CD4-positive, CD25-positive, alpha-beta regulatory T cell (primary cell): ENCODE measurements around the gene TPX2. TPM values are rescaled to one million over a fixed set of nuclear protein-coding genes. Genes with fewer than 3 reads are reported as not detected.

Experiments
- ATAC-seq, 2 donors: fragments of 150-1000 bp; cut with Tn5 transposase; one replicate each; pipeline ENCODE4 v1.10.0; 2021; ENCODE audit warnings: low read depth in 2 of 2, moderate number of reproducible peaks in 2 of 2, moderate library complexity in 1 of 2
- DNase-seq, 3 donors: peaks; one replicate each; pipeline versions ENCODE4 v3.0.0 to v3.0.0-alpha.2; 2012 to 2022; ENCODE audit warnings: mixed read lengths in 1 of 3
- H3K27ac ChIP-seq: one replicate; pipeline ENCODE4 v1.7.0; 2013; ENCODE audit warnings: mild to moderate bottlenecking, low read length; ENCODE audit not compliant: insufficient read depth, poor library complexity, severe bottlenecking
- H3K27me3 ChIP-seq: one replicate; pipeline ENCODE4 v1.7.0; 2013; ENCODE audit warnings: low read length; ENCODE audit not compliant: control insufficient read depth, insufficient read depth
- H3K36me3 ChIP-seq: one replicate; pipeline ENCODE4 v1.7.0; 2013; ENCODE audit warnings: mild to moderate bottlenecking, low read length, moderate library complexity; ENCODE audit not compliant: control insufficient read depth, insufficient read depth
- H3K4me1 ChIP-seq: 2 replicates; pipeline ENCODE4 v1.7.0; 2013; ENCODE audit warnings: mild to moderate bottlenecking, low read length; ENCODE audit not compliant: insufficient read depth, control insufficient read depth, poor library complexity, severe bottlenecking
- H3K4me3 ChIP-seq: one replicate; pipeline ENCODE4 v1.7.0; 2013; ENCODE audit warnings: low read depth, mild to moderate bottlenecking, low read length, moderate library complexity
- H3K9me3 ChIP-seq, 2 experiments: 1 replicate in 1 of 2; 2 replicates in 1 of 2; pipeline ENCODE4 v1.7.0; 2013; ENCODE audit warnings: low read length in 2 of 2, mild to moderate bottlenecking in 1 of 2, moderate library complexity in 1 of 2; ENCODE audit not compliant: control insufficient read depth in 2 of 2
- H3K27ac Mint-ChIP-seq, 3 donors: one replicate each; pipeline ENCODE4 v1.8.0; 2020 to 2022; ENCODE audit warnings: mild to moderate bottlenecking in 3 of 3, mixed read lengths in 3 of 3, moderate library complexity in 2 of 3
- H3K27me3 Mint-ChIP-seq: one replicate; pipeline ENCODE4 v1.8.0; 2022; ENCODE audit warnings: mild to moderate bottlenecking, mixed read lengths
- H3K36me3 Mint-ChIP-seq: one replicate; pipeline ENCODE4 v1.8.0; 2020; ENCODE audit warnings: mixed read lengths
- H3K4me1 Mint-ChIP-seq, 4 donors: one replicate each; pipeline ENCODE4 v1.8.0; 2020 to 2022; ENCODE audit warnings: mixed read lengths in 4 of 4, mild to moderate bottlenecking in 1 of 4
- H3K4me3 Mint-ChIP-seq, 4 donors: one replicate each; pipeline ENCODE4 v1.8.0; 2020 to 2022; ENCODE audit warnings: mild to moderate bottlenecking in 4 of 4, mixed read lengths in 4 of 4, moderate library complexity in 3 of 4
- H3K9me3 Mint-ChIP-seq, 7 donors: one replicate each; pipeline ENCODE4 v1.8.0; 2020 to 2022; ENCODE audit warnings: mixed read lengths in 7 of 7, mild to moderate bottlenecking in 3 of 7, moderate library complexity in 2 of 7
- polyA plus RNA-seq, 4 donors: library from polyadenylated mRNA; unstranded; fragments of 300-500 nt; fragmentation: Illumina TruSeq; gene quantifications; one replicate each; pipeline ENCODE4 v1.2.3, GENCODE V29; 2021
- total RNA-seq: library from RNA; stranded (reverse); gene quantifications from one replicate; pipeline ENCODE4 v1.2.3, GENCODE V29; 2022

The TPX2 gene
- total and polyA plus RNA-seq, 5 donors from 2014 or later = 3.1 to 6.3 (median 4.0) TPM

DNA sequence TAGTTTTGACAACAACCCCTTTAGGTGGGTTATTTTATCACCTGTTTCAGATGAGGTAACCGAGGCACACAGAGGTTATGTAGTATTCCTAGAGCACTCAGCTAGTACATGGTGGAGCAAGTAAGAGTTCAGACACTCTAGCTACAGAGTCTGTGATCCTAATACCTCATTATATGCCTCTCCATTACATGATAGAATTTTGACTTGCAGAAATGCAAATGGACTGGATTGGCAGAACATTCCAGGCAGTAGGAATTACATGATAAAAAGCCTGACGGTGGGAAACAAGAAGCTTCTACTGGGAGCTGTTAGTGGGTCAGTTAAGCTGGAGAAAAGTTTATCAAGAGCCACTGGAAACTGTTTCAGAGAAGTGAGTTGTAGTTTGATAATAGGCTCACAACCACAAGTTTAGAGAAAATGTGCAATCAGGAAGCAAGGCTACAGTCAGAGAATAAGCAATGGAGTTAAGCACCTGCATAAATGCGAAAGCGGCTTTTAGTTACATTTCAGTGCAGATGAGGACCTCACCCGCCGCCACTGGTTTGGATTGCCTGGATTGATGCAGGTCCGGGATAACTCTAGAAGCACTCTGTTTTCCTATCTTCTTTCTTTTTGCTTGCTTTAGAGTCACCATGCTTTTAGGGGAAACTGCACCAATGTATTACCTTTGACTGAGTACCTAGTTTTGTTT, 45.4 kb downstream of the TPX2 start:
- H3K9me3 ChIP-seq = no peaks in the 10 kb centered on the region
- H3K4me1 ChIP-seq = no peaks in the 10 kb centered on the region
- peaks cover 3% of the 10 kb centered on the region for H3K36me3 Mint-ChIP-seq
- no peaks in the 10 kb centered on the region for H3K9me3 Mint-ChIP-seq
- no peak overlapping the region for H3K4me3 ChIP-seq
- no peak overlapping the region for H3K27ac Mint-ChIP-seq
- ATAC-seq (no peak), DNase-seq (no peak)
- H3K4me3 Mint-ChIP-seq = no peak overlapping the region
- no peaks in the 10 kb centered on the region for H3K4me1 Mint-ChIP-seq
- H3K27me3 Mint-ChIP-seq = no peaks in the 10 kb centered on the region
- H3K27me3 ChIP-seq = no peaks in the 10 kb centered on the region
- H3K36me3 ChIP-seq = no peaks in the 10 kb centered on the region
- no peak overlapping the region for H3K27ac ChIP-seq

DNA sequence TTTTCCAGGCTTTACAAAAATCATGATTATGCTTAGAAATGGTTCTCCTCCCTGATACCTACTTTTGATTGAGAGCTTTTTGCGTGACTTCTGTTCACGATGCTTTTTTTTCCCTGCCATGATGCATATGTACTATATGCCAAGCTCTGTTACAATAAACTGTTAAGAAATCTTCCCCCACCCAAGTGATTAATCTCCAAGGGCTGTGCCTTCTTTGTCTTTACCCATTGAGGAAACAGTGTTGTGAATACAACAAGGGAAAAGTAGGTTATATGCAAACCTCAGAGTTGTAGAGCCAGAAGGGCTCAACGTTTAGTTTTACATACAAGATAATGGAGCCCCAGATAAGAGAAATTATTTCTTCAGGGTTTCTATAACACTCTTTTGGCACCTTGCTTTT, 46.0 kb downstream of the TPX2 start:
- no peak overlapping the region for H3K4me3 Mint-ChIP-seq
- DNase-seq = no peak
- Histone ChIP-seq H3K36me3 (no peaks in the 10 kb centered on the region), H3K27ac (no peak overlapping the region), H3K9me3 (no peaks in the 10 kb centered on the region), H3K4me3 (no peak overlapping the region), H3K27me3 (no peaks in the 10 kb centered on the region), H3K4me1 (no peaks in the 10 kb centered on the region)
- no peaks in the 10 kb centered on the region for H3K36me3 Mint-ChIP-seq
- no peaks in the 10 kb centered on the region for H3K4me1 Mint-ChIP-seq
- H3K27me3 Mint-ChIP-seq = no peaks in the 10 kb centered on the region
- no peak for ATAC-seq
- no peaks in the 10 kb centered on the region for H3K9me3 Mint-ChIP-seq
- H3K27ac Mint-ChIP-seq = no peak overlapping the region

DNA sequence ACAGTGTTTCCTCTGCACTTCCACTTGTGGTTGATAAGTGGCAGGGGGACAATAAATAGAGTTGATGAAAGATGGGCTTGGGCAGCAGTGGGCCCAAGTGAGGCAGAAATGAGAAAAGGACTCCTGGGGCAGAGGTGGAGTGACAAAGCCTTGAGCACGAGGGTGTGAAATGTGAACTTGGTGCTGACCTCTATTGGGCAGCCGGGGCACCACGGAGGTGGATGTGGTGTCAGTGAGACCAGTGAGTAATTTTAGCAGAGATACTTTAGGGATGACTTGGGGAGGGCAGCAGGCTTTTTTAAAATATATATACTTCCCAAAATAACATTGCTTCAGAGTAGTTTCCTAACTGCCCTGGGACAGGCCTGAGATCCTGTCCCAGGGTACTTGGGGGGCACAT, 49.5 kb downstream of the TPX2 start:
- Histone ChIP-seq H3K27me3 (no peaks in the 10 kb centered on the region), H3K4me1 (no peaks in the 10 kb centered on the region), H3K9me3 (no peaks in the 10 kb centered on the region), H3K27ac (no peak overlapping the region), H3K36me3 (no peaks in the 10 kb centered on the region), H3K4me3 (no peak overlapping the region)
- Mint-ChIP-seq H3K9me3 (no peaks in the 10 kb centered on the region), H3K4me1 (no peaks in the 10 kb centered on the region), H3K4me3 (no peak overlapping the region), H3K27ac (peak overlapping the region in 1 of 3 donors; percentile 18), H3K27me3 (no peaks in the 10 kb centered on the region), H3K36me3 (no peaks in the 10 kb centered on the region)
- no peak for DNase-seq
- no peak for ATAC-seq

DNA sequence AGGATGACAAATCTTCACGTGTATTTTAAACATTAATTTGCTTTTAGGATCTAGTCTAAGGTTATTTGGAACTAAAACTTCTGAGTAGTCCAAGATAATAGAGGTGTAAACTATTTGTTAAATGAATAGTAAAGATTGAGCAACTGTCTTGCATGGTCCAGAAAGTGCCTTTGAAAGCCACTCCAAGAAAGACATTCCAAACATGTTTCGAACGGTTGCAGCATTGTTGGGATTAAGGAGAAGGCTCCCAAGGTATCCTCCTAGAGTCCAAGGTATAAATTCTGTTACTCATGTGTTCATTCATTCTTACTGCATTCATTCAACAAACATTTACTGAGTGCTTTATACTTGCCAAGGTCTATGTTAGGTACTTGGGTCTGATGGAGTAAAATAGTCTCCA, 51.3 kb downstream of the TPX2 start:
- Mint-ChIP-seq H3K4me3 (no peak overlapping the region), H3K9me3 (no peaks in the 10 kb centered on the region), H3K27me3 (no peaks in the 10 kb centered on the region), H3K36me3 (no peaks in the 10 kb centered on the region), H3K27ac (no peak overlapping the region), H3K4me1 (no peaks in the 10 kb centered on the region)
- Histone ChIP-seq H3K9me3 (no peaks in the 10 kb centered on the region), H3K27me3 (no peaks in the 10 kb centered on the region), H3K27ac (no peak overlapping the region), H3K4me1 (no peaks in the 10 kb centered on the region), H3K4me3 (no peak overlapping the region), H3K36me3 (no peaks in the 10 kb centered on the region)
- no peak for ATAC-seq
- DNase-seq = no peak

DNA sequence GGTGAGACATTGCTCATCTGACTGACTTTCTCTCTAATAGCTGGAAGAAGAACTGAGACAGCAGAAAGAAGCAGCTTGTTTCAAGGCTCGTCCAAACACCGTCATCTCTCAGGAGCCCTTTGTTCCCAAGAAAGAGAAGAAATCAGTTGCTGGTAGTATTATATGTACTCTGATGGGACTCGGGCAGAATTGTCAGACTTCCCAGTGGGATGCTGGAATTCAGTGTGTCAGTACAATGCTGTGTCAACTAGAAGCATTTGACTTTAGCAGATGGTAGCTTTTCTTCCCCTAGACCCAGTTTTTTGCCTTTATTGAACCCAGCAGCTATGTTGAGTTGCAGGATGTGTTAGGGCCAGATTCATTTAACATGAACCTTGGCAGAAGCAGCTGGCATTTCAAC, 58.3 kb downstream of the TPX2 start:
- peak overlapping the region in 1 of 3 donors; percentile 77 for H3K27ac Mint-ChIP-seq
- Histone ChIP-seq H3K27me3 (no peaks in the 10 kb centered on the region), H3K27ac (no peak overlapping the region), H3K4me3 (no peak overlapping the region), H3K36me3 (peaks cover 2% of the 10 kb centered on the region), H3K9me3 (no peaks in the 10 kb centered on the region), H3K4me1 (no peaks in the 10 kb centered on the region)
- DNase-seq (no peak), ATAC-seq (no peak)
- H3K4me1 Mint-ChIP-seq = peaks cover 0 to 5% (median 0%) of the 10 kb centered on the region in 4 donors
- H3K27me3 Mint-ChIP-seq = no peaks in the 10 kb centered on the region
- no peaks in the 10 kb centered on the region for H3K9me3 Mint-ChIP-seq
- H3K36me3 Mint-ChIP-seq = no peaks in the 10 kb centered on the region
- H3K4me3 Mint-ChIP-seq = no peak overlapping the region

DNA sequence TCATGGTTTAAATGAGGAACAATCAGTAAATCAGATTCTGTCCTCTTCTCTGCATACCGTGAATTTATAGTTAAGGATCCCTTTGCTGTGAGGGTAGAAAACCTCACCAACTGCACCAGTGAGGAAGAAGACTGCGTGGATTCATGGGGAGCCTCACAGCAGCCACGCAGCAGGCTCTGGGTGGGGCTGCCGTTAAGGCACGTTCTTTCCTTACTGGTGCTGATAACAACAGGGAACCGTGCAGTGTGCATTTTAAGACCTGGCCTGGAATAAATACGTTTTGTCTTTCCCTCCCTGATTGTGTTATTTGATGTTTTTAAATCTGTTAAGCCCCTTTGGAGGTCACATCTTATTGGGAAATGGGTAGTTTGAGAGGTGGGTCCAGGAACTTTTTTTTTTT, 62.4 kb downstream of the TPX2 start:
- H3K27ac ChIP-seq = no peak overlapping the region
- ATAC-seq = no peak
- H3K27me3 ChIP-seq = no peaks in the 10 kb centered on the region
- H3K36me3 Mint-ChIP-seq = no peaks in the 10 kb centered on the region
- H3K4me3 Mint-ChIP-seq = no peak overlapping the region
- DNase-seq = no peak
- no peaks in the 10 kb centered on the region for H3K9me3 ChIP-seq
- H3K4me1 Mint-ChIP-seq = peaks cover 9 to 20% (median 14%) of the 10 kb centered on the region in 4 donors
- no peaks in the 10 kb centered on the region for H3K4me1 ChIP-seq
- H3K27me3 Mint-ChIP-seq = no peaks in the 10 kb centered on the region
- peaks cover 2% of the 10 kb centered on the region for H3K36me3 ChIP-seq
- no peak overlapping the region for H3K4me3 ChIP-seq
- H3K9me3 Mint-ChIP-seq = no peaks in the 10 kb centered on the region
- H3K27ac Mint-ChIP-seq = peak overlapping the region in 1 of 3 donors; percentile 57

DNA sequence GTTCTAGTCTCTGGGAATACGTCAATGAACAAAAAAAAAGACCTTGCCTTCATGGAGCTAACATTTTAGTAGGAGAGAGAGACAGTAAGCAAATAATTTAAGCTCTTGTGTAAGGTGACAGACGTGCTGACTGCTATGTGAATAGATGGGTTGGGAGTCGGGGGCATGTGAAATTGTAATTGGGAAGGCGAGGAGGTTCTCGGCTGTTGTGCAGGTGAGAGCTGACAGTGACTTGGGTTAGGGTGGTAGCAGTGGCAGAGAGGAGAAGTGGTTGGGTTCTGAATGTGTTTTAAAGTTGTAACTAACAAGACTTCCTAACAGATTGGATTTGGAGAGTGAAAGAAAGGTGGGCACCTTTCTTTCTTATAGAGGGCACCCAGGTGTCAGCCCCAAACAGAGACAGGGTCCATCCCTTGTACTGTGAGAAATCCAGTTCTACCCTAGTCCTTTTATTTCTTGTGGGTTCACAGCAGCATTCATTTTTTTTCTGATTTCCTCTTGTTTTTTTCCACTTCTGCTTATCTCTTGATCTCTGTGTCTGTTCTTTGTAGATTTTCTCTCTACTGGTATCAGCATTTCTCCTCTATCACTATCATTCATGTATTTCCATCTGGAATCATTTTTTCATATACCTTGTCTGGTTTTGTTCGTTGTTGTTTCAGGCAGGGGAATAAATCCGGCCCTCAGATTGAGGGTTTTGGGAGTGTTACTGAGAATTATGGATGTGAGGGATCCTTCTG, 64.6 kb downstream of the TPX2 start:
- H3K9me3 ChIP-seq = no peaks in the 10 kb centered on the region
- ATAC-seq = no peak
- Mint-ChIP-seq H3K4me3 (no peak overlapping the region), H3K4me1 (peaks cover 9 to 15% (median 14%) of the 10 kb centered on the region in 4 donors), H3K27ac (peak overlapping the region; percentile 22 to 79 (median 66)), H3K36me3 (no peaks in the 10 kb centered on the region), H3K27me3 (no peaks in the 10 kb centered on the region), H3K9me3 (no peaks in the 10 kb centered on the region)
- no peaks in the 10 kb centered on the region for H3K36me3 ChIP-seq
- no peak for DNase-seq
- no peak overlapping the region for H3K27ac ChIP-seq
- no peaks in the 10 kb centered on the region for H3K4me1 ChIP-seq
- H3K27me3 ChIP-seq = no peaks in the 10 kb centered on the region
- H3K4me3 ChIP-seq = no peak overlapping the region
